OCI-LY7 (cell line): ENCODE results near the gene RETREG1. TPM values are rescaled to one million over a fixed set of nuclear protein-coding genes. Genes with fewer than 3 reads are reported as not detected.

Source experiments
- BruUV-seq: library from RNA; stranded (reverse); fragments of 400-500 nt; replicated peaks from 2 replicates; lab custom pipeline; 2021; lab: Mats Ljungman, UMichigan
- CTCF ChIA-PET: fragments of 300-600 bp; sonication (Branson Sonifier 250); formaldehyde crosslinking; loops from one replicate; lab custom pipeline; 2022; ENCODE audit warnings: antibody characterized with exemption; ENCODE audit not compliant: unreplicated experiment; lab: Charles Lee
- POLR2A ChIA-PET: fragments of 300-600 bp; sonication (Branson Sonifier 250); formaldehyde crosslinking; loops from one replicate; lab custom pipeline; 2022; ENCODE audit warnings: antibody characterized with exemption; lab: Charles Lee
- DNase-seq: peaks from one replicate; pipeline ENCODE4 v3.0.0-alpha.2; 2015; ENCODE audit warnings: low spot score
- H2AFZ ChIP-seq: fragments of 200-600 bp; sonication (generic), shearing (Covaris generic); 2 replicates; pipeline ENCODE4 v1.6.1; 2014; ENCODE audit warnings: mild to moderate bottlenecking, antibody characterized with exemption, low read length, moderate library complexity
- H3K27ac ChIP-seq: fragments of 200-600 bp; sonication (generic); 2 replicates; pipeline ENCODE4 v1.5.1; 2014; ENCODE audit warnings: mixed run types, low read depth, mild to moderate bottlenecking, moderate library complexity, low read length, inconsistent platforms; ENCODE audit not compliant: poor library complexity, severe bottlenecking
- H3K36me3 ChIP-seq: fragments of 200-600 bp; sonication (generic); 2 replicates; pipeline ENCODE4 v1.6.1; 2014; ENCODE audit warnings: mild to moderate bottlenecking, antibody characterized with exemption, low read length, moderate library complexity, mixed read lengths; ENCODE audit not compliant: insufficient read depth
- H3K4me1 ChIP-seq: fragments of 200-600 bp; sonication (generic); 2 replicates; pipeline ENCODE4 v1.5.1; 2014; ENCODE audit warnings: mild to moderate bottlenecking, low read length; ENCODE audit not compliant: insufficient read depth, poor library complexity, severe bottlenecking
- H3K4me2 ChIP-seq: fragments of 200-600 bp; sonication (generic); 2 replicates; pipeline ENCODE4 v1.6.1; 2014; ENCODE audit warnings: mild to moderate bottlenecking, low read length
- H3K4me3 ChIP-seq: fragments of 200-600 bp; sonication (generic); 2 replicates; pipeline ENCODE4 v1.5.1; 2014; ENCODE audit warnings: mild to moderate bottlenecking, low read depth, low read length; ENCODE audit not compliant: poor library complexity, severe bottlenecking
- H3K79me2 ChIP-seq: fragments of 200-600 bp; sonication (generic); 2 replicates; pipeline ENCODE4 v1.6.1; 2016; ENCODE audit warnings: low read depth, mild to moderate bottlenecking, low read length, moderate library complexity, mixed read lengths; ENCODE audit not compliant: insufficient read depth
- H3K9me2 ChIP-seq: fragments of 200-600 bp; sonication (generic); 2 replicates; pipeline ENCODE4 v1.6.1; 2016; ENCODE audit warnings: mild to moderate bottlenecking, low read length, mixed read lengths; ENCODE audit not compliant: insufficient read depth
- H3K9me3 ChIP-seq: fragments of 200-600 bp; sonication (generic); 2 replicates; pipeline ENCODE4 v1.6.1; 2014; ENCODE audit warnings: mild to moderate bottlenecking, mixed run types, low read length, mixed read lengths
- H4K20me1 ChIP-seq: fragments of 200-600 bp; sonication (generic); 2 replicates; pipeline ENCODE4 v1.6.1; 2014; ENCODE audit warnings: mild to moderate bottlenecking, antibody characterized with exemption, low read length, moderate library complexity, mixed read lengths; ENCODE audit not compliant: insufficient read depth
- CTCF ChIP-seq: fragments of 200-600 bp; sonication (generic); conservative IDR thresholded peaks from 2 replicates; pipeline ENCODE4 v1.5.1; 2014; ENCODE audit warnings: mild to moderate bottlenecking, antibody characterized with exemption, low read length, moderate library complexity, mixed read lengths
- EZH2phosphoT487 ChIP-seq: fragments of 200-600 bp; sonication (generic); IDR thresholded peaks from 2 replicates; pipeline ENCODE4 v1.6.1; 2018; ENCODE audit warnings: low read depth, borderline replicate concordance, mild to moderate bottlenecking, mixed run types, antibody characterized with exemption, low read length, moderate library complexity, mixed read lengths
- intact Hi-C: fragments of 100-400 bp; cut with micrococcal nuclease; formaldehyde crosslinking; loops from one replicate; pipeline ENCODE4 v1.10.0; 2022; ENCODE audit not compliant: unreplicated experiment
- total RNA-seq, 2 experiments: library from RNA; depleted of rRNA in 1 of 2; stranded (reverse); fragments of >200 nt in 1 of 2; shearing (Covaris generic) in 1 of 2; gene quantifications; 2 replicates each; pipeline ENCODE4 v1.2.3, GENCODE V29; 2014 to 2022

Gene RETREG1
- total RNA-seq, 2 experiments from 2014 or later: 2.4 to 2.6 TPM

- POLR2A ChIA-PET: interaction anchor here (0.6 to 0.7 kb wide), 2 partner anchors 22 to 1471 kb away, joined by 3 to 4 read pairs; no protein-coding TSS in a partner anchor
- H4K20me1 ChIP-seq: no peaks in the 10 kb centered on the region
- DNase-seq: no peak
- CTCF ChIA-PET: no interaction called here
- no peaks in the 10 kb centered on the region for H3K9me3 ChIP-seq
- no peaks in the 10 kb centered on the region for H3K36me3 ChIP-seq
- no peak for TF ChIP-seq CTCF
- TF ChIP-seq EZH2phosphoT487: no peak
- H3K9me2 ChIP-seq: no peaks in the 10 kb centered on the region
- no peak overlapping the region for H3K4me3 ChIP-seq
- H3K27ac ChIP-seq: no peak overlapping the region
- H2AFZ ChIP-seq: no peak overlapping the region
- H3K79me2 ChIP-seq: no peaks in the 10 kb centered on the region
- intact Hi-C loops: no loop called here
- BruUV-seq: no TSS peak
- no peaks in the 10 kb centered on the region for H3K4me1 ChIP-seq
- H3K4me2 ChIP-seq: no peak overlapping the region
These were observed 43.4 kb downstream of the RETREG1 start for GRCh38 chr5:16573401-16573800.

DNA sequence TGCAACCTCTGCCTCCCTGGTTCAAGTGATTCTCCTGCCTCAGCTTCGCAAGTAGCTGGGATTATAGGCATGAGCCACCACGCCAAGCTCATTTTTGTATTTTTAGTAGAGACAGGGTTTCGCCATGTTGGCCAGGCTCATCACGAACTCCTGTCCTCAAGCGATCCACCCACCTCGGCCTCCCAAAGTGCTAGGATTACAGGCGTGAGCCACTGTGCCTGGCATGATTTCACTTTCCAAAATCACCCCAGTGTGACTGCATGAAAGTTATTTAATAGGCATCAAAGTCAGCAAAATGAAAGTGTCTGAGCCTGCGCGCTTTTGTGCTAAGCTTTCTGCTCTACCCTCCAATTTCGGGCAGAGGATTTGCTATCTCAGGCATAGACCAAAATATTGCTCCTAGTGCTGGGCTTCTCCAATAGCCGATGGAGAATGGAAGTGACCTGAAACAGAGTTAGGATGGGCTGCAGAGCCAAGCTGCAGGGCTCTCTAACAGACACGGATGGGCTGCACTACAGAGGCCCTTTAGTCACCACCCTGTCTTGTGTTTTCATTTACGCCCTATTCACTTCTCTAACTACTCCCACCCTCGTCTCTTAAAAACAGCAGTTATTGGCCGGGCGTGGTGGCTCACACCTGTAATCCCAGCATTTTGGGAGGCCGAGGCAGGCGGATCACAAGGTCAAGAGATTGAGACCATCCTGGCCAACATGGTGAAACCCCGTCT is 44.3 kb downstream of the RETREG1 start:
- Histone ChIP-seq H3K4me3 (no peak overlapping the region), H2AFZ (no peak overlapping the region), H3K9me2 (no peaks in the 10 kb centered on the region), H3K27ac (no peak overlapping the region), H3K9me3 (no peaks in the 10 kb centered on the region), H3K79me2 (no peaks in the 10 kb centered on the region), H3K4me1 (no peaks in the 10 kb centered on the region), H4K20me1 (no peaks in the 10 kb centered on the region), H3K36me3 (no peaks in the 10 kb centered on the region), H3K4me2 (no peak overlapping the region)
- POLR2A ChIA-PET: interaction anchor here (1.6 to 1.9 kb wide), 2 partner anchors 13 kb away, joined by 3 to 8 read pairs; no protein-coding TSS in a partner anchor
- CTCF ChIA-PET: no interaction called here
- DNase-seq: no peak
- TF ChIP-seq CTCF: no peak
- no TSS peak for BruUV-seq
- intact Hi-C loops: no loop called here

GRCh38 chr5:16571016-16571415 is 45.8 kb downstream of the RETREG1 start:
- H3K36me3 ChIP-seq: no peaks in the 10 kb centered on the region
- H3K4me2 ChIP-seq: no peak overlapping the region
- H4K20me1 ChIP-seq: no peaks in the 10 kb centered on the region
- TF ChIP-seq CTCF (no peak), EZH2phosphoT487 (no peak)
- H3K9me3 ChIP-seq: no peaks in the 10 kb centered on the region
- H3K4me3 ChIP-seq: no peak overlapping the region
- H2AFZ ChIP-seq: no peak overlapping the region
- H3K27ac ChIP-seq: no peak overlapping the region
- BruUV-seq: no TSS peak
- ChIA-PET CTCF (no interaction called here), POLR2A (interaction anchor here (0.7 to 1.9 kb wide), 5 partner anchors 9 to 527 kb away, joined by 3 to 8 read pairs (median 3); no protein-coding TSS in a partner anchor)
- no peaks in the 10 kb centered on the region for H3K9me2 ChIP-seq
- no peak for DNase-seq
- intact Hi-C loops: no loop called here
- no peaks in the 10 kb centered on the region for H3K79me2 ChIP-seq
- no peaks in the 10 kb centered on the region for H3K4me1 ChIP-seq
